22Rv1 (cell line): Measurements from ENCODE around the gene CFAP410.

Experiments
- ZFX ChIP-seq: fragments of 450-650 bp; IDR thresholded peaks from 2 replicates; pipeline ENCODE4 v1.6.1; 2017; ENCODE audit warnings: antibody characterized with exemption, borderline replicate concordance
- TF ChIP-seq, protein P1 (sequence below): fragments of 450-650 bp; IDR thresholded peaks from 2 replicates; pipeline ENCODE4 v1.5.1; 2017; ENCODE audit warnings: mild to moderate bottlenecking

GRCh38 chr21:44301961-44302406, 37.2 kb downstream of the CFAP410 start:
- TF ChIP-seq, protein P1, sequence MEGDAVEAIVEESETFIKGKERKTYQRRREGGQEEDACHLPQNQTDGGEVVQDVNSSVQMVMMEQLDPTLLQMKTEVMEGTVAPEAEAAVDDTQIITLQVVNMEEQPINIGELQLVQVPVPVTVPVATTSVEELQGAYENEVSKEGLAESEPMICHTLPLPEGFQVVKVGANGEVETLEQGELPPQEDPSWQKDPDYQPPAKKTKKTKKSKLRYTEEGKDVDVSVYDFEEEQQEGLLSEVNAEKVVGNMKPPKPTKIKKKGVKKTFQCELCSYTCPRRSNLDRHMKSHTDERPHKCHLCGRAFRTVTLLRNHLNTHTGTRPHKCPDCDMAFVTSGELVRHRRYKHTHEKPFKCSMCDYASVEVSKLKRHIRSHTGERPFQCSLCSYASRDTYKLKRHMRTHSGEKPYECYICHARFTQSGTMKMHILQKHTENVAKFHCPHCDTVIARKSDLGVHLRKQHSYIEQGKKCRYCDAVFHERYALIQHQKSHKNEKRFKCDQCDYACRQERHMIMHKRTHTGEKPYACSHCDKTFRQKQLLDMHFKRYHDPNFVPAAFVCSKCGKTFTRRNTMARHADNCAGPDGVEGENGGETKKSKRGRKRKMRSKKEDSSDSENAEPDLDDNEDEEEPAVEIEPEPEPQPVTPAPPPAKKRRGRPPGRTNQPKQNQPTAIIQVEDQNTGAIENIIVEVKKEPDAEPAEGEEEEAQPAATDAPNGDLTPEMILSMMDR: no peak
- no peak for TF ChIP-seq ZFX
